Ishikawa (cell line): Measurements from ENCODE around the gene MARCHF3.

ENCODE experiments used
- CEBPB ChIP-seq: IDR thresholded peaks from 2 replicates; pipeline ENCODE4 v1.6.1; 2012
- CREB1 ChIP-seq: IDR thresholded peaks from 2 replicates; pipeline ENCODE4 v1.6.1; 2012; ENCODE audit warnings: low read depth
- EGR1 ChIP-seq: IDR thresholded peaks from 2 replicates; pipeline ENCODE4 v1.6.1; 2012
- EP300 ChIP-seq: IDR thresholded peaks from 2 replicates; pipeline ENCODE4 v1.6.1; 2012; ENCODE audit warnings: borderline replicate concordance
- FOXM1 ChIP-seq: IDR thresholded peaks from 2 replicates; pipeline ENCODE4 v1.6.1; 2012; ENCODE audit warnings: low read depth, borderline replicate concordance
- MAX ChIP-seq: IDR thresholded peaks from 2 replicates; pipeline ENCODE4 v1.6.1; 2012
- NFIC ChIP-seq: IDR thresholded peaks from 2 replicates; pipeline ENCODE4 v1.6.1; 2012
- RAD21 ChIP-seq: IDR thresholded peaks from 2 replicates; pipeline ENCODE4 v1.6.1; 2012; ENCODE audit warnings: low read depth
- REST ChIP-seq: IDR thresholded peaks from 2 replicates; pipeline ENCODE4 v1.6.1; 2012; ENCODE audit warnings: low read depth, mild to moderate bottlenecking
- TAF1 ChIP-seq: IDR thresholded peaks from 2 replicates; pipeline ENCODE4 v1.6.1; 2012; ENCODE audit warnings: low read depth, mild to moderate bottlenecking
- TCF12 ChIP-seq: IDR thresholded peaks from 2 replicates; pipeline ENCODE4 v1.6.1; 2012; ENCODE audit warnings: low read depth
- TEAD4 ChIP-seq: IDR thresholded peaks from 2 replicates; pipeline ENCODE4 v1.6.1; 2012
- USF1 ChIP-seq: IDR thresholded peaks from 2 replicates; pipeline ENCODE4 v1.6.1; 2012
- YY1 ChIP-seq: IDR thresholded peaks from 2 replicates; pipeline ENCODE4 v1.6.1; 2012; ENCODE audit warnings: low read depth
- ZBTB7A ChIP-seq: IDR thresholded peaks from 2 replicates; pipeline ENCODE4 v1.6.1; 2012; ENCODE audit warnings: low read depth

The MARCHF3 gene

GRCh38 chr5:126981701-126982100 lies 48.7 kb downstream of the MARCHF3 start:
- TF ChIP-seq NFIC (no peak), EP300 (no peak), EGR1 (no peak), FOXM1 (no peak), ZBTB7A (no peak), YY1 (no peak), REST (no peak), TEAD4 (no peak), RAD21 (no peak), TCF12 (no peak)

- TF ChIP-seq REST, result no peak
- TF ChIP-seq TEAD4, result no peak
- no peak for TF ChIP-seq TCF12
- TF ChIP-seq CEBPB, result no peak
- no peak for TF ChIP-seq USF1
- no peak for TF ChIP-seq TAF1
- no peak for TF ChIP-seq EGR1
- no peak for TF ChIP-seq ZBTB7A
- TF ChIP-seq FOXM1, result no peak
- TF ChIP-seq CREB1, result no peak
- TF ChIP-seq RAD21, result no peak
- TF ChIP-seq YY1, result no peak
- TF ChIP-seq NFIC, result no peak
- no peak for TF ChIP-seq EP300
- no peak for TF ChIP-seq MAX
Observed at GRCh38 chr5:126981222-126981621, 49.1 kb downstream of the MARCHF3 start.

- no peak for TF ChIP-seq FOXM1
- TF ChIP-seq NFIC, result no peak
Observed at GRCh38 chr5:126978258-126978657, 52.1 kb downstream of the MARCHF3 start.

GRCh38 chr5:126976520-126977172 lies 53.7 kb downstream of the MARCHF3 start:
- TF ChIP-seq USF1 (no peak), TAF1 (no peak), RAD21 (no peak)

GRCh38 chr5:126975796-126976195 lies 54.6 kb downstream of the MARCHF3 start:
- TF ChIP-seq CEBPB (no peak), REST (no peak), EP300 (no peak), TAF1 (no peak), MAX (no peak), CREB1 (no peak), TCF12 (no peak), YY1 (no peak), USF1 (no peak), EGR1 (no peak), ZBTB7A (no peak), TEAD4 (no peak), NFIC (no peak), RAD21 (no peak), FOXM1 (no peak)
